ENCODE results near the gene BHLHE41. TPM values are rescaled to one million over a fixed set of nuclear protein-coding genes. Genes with fewer than 3 reads are reported as not detected.

BHLHE41 gene
- total RNA-seq, 2 donors from 2014 or later = 0.11 to 3.5 TPM

DNA sequence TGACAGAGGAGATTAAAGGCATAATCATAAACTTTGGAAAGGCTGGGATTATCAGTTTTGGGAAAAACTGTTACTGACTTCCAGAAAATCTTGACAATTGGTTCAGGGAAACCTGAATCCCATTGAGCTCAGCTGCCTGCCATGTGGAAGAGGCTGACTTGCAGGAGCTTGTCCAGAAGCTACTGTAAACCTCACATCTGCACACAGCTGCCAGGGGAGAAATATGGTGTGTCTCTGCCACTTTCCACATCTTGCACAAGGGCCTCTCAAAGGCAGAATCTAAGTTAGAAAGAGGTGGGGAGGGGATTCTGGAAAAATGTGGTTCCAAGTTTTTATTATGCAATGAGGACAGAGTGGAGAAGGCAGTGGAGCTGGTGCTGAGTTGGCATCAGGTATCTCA, 8.7 kb upstream of the BHLHE41 start:
- Histone ChIP-seq H3K27ac (ENCODE audit: low read depth, low read length) (no peak overlapping the region), H3K9ac (ENCODE audit: extremely low read depth, low read length, poor library complexity, severe bottlenecking) (no peak overlapping the region), H3K4me1 (ENCODE audit: control insufficient read depth, insufficient read depth, low read length) (no peaks in the 10 kb centered on the region), H3K27me3 (ENCODE audit: control insufficient read depth, insufficient read depth, low read length, poor library complexity, severe bottlenecking) (peaks cover 58% of the 10 kb centered on the region), H3K9me3 (ENCODE audit: control insufficient read depth, low read length) (no peaks in the 10 kb centered on the region), H3K4me3 (ENCODE audit: low read length) (no peak overlapping the region), H3K36me3 (ENCODE audit: control insufficient read depth, insufficient read depth, low read length) (no peaks in the 10 kb centered on the region)
- Mint-ChIP-seq H3K36me3 (ENCODE audit: low read depth) (no peaks in the 10 kb centered on the region), H3K4me3 (no peak overlapping the region), H3K27ac (no peak overlapping the region), H3K4me1 (peaks cover 13% of the 10 kb centered on the region), H3K9me3 (no peaks in the 10 kb centered on the region), H3K27me3 (ENCODE audit: insufficient read depth) (peaks cover 56% of the 10 kb centered on the region)
- TF ChIP-seq, protein P1, sequence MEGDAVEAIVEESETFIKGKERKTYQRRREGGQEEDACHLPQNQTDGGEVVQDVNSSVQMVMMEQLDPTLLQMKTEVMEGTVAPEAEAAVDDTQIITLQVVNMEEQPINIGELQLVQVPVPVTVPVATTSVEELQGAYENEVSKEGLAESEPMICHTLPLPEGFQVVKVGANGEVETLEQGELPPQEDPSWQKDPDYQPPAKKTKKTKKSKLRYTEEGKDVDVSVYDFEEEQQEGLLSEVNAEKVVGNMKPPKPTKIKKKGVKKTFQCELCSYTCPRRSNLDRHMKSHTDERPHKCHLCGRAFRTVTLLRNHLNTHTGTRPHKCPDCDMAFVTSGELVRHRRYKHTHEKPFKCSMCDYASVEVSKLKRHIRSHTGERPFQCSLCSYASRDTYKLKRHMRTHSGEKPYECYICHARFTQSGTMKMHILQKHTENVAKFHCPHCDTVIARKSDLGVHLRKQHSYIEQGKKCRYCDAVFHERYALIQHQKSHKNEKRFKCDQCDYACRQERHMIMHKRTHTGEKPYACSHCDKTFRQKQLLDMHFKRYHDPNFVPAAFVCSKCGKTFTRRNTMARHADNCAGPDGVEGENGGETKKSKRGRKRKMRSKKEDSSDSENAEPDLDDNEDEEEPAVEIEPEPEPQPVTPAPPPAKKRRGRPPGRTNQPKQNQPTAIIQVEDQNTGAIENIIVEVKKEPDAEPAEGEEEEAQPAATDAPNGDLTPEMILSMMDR (conservative IDR thresholded peaks at IDR 0.05) = no peak
- no peak for DNase-seq

DNA sequence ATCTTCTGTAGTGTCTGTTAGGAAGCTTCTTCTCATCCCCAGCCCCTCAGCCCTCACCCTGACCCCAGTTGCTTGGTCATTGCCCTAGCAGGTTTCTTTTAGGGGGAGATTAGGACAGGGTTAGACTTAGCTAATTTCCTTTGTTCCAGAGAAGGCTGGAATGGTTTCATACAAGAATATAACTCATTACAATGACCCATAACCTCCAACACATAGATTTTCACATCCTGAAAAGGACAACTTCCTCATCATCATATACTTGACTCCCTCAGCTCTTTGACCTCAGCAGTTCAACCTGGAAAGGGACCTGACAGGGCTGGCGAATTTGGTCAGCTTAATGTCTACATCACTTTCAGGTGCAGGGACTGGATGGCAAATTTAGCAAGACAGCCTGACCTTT, 8.0 kb upstream of the BHLHE41 start:
- Mint-ChIP-seq H3K4me1 (peaks cover 13% of the 10 kb centered on the region), H3K4me3 (no peak overlapping the region), H3K36me3 (ENCODE audit: low read depth) (no peaks in the 10 kb centered on the region), H3K27ac (no peak overlapping the region), H3K27me3 (ENCODE audit: insufficient read depth) (peaks cover 62% of the 10 kb centered on the region), H3K9me3 (no peaks in the 10 kb centered on the region)
- no peak overlapping the region for H3K9ac ChIP-seq (ENCODE audit: extremely low read depth, low read length, poor library complexity, severe bottlenecking)
- no peaks in the 10 kb centered on the region for H3K4me1 ChIP-seq (ENCODE audit: control insufficient read depth, insufficient read depth, low read length)
- H3K36me3 ChIP-seq (ENCODE audit: control insufficient read depth, insufficient read depth, low read length) = no peaks in the 10 kb centered on the region
- TF ChIP-seq, protein P1 (conservative IDR thresholded peaks at IDR 0.05) = no peak
- DNase-seq = no peak
- H3K27me3 ChIP-seq (ENCODE audit: control insufficient read depth, insufficient read depth, low read length, poor library complexity, severe bottlenecking) = peaks cover 65% of the 10 kb centered on the region
- WGBS, 2 experiments (ENCODE audit: insufficient coverage in 1 of 2, insufficient read length in 1 of 2) = 80 to 89% methylated on average over 1 of the region's 1 CpG
- no peak overlapping the region for H3K4me3 ChIP-seq (ENCODE audit: low read length)
- H3K27ac ChIP-seq (ENCODE audit: low read depth, low read length) = no peak overlapping the region
- H3K9me3 ChIP-seq (ENCODE audit: control insufficient read depth, low read length) = no peaks in the 10 kb centered on the region

DNA sequence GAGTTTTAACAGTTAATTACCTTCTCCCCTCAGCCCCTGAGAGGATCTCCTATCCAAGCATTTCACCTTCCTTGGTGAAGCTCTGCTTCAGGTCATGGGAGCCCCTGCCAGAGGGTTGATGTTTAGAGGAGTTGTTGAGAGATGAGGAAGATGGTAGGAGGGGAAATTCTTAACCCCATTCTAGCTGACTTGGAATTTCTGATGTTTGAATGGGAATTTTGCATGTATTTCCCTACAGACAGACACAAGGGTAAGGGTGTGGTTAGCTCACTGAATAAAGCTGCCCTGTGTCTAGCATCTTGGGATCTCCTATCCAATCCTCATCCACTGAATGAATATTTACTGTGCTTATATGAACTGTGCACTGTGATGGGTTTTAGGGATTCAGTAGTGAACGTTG, 7.1 kb upstream of the BHLHE41 start:
- WGBS, 2 experiments (ENCODE audit: insufficient coverage in 1 of 2, insufficient read length in 1 of 2) = no CpG with 5 or more reads among the region's 1 CpG
- Histone ChIP-seq H3K9me3 (ENCODE audit: control insufficient read depth, low read length) (no peaks in the 10 kb centered on the region), H3K4me3 (ENCODE audit: low read length) (no peak overlapping the region), H3K9ac (ENCODE audit: extremely low read depth, low read length, poor library complexity, severe bottlenecking) (no peak overlapping the region), H3K27ac (ENCODE audit: low read depth, low read length) (no peak overlapping the region), H3K4me1 (ENCODE audit: control insufficient read depth, insufficient read depth, low read length) (peaks cover 2% of the 10 kb centered on the region), H3K36me3 (ENCODE audit: control insufficient read depth, insufficient read depth, low read length) (no peaks in the 10 kb centered on the region), H3K27me3 (ENCODE audit: control insufficient read depth, insufficient read depth, low read length, poor library complexity, severe bottlenecking) (peaks cover 74% of the 10 kb centered on the region)
- Mint-ChIP-seq H3K27me3 (ENCODE audit: insufficient read depth) (peaks cover 71% of the 10 kb centered on the region), H3K4me3 (no peak overlapping the region), H3K9me3 (no peaks in the 10 kb centered on the region), H3K36me3 (ENCODE audit: low read depth) (no peaks in the 10 kb centered on the region), H3K4me1 (peaks cover 13% of the 10 kb centered on the region), H3K27ac (no peak overlapping the region)
- no peak for DNase-seq
- TF ChIP-seq, protein P1 (conservative IDR thresholded peaks at IDR 0.05) = no peak

Data from endodermal cell (in vitro differentiated cells).